ENCODE measurements around the gene RNF152.

- no peak for TF ChIP-seq ZNF664 (tag by site-specific recombination; IDR thresholded peaks at IDR 0.05)
- TF ChIP-seq ZNF530 (tag by site-specific recombination; IDR thresholded peaks at IDR 0.05; ENCODE audit: low read depth) = no peak
- TF ChIP-seq REST (tag by site-specific recombination; IDR thresholded peaks at IDR 0.05) = no peak
- no peak for TF ChIP-seq BCL11B (tag by site-specific recombination; IDR thresholded peaks at IDR 0.05; ENCODE audit: low read depth)
- TF ChIP-seq CTCF (tag by site-specific recombination; IDR thresholded peaks at IDR 0.05) = no peak
- no peak for TF ChIP-seq ZNF140 (tag by site-specific recombination; IDR thresholded peaks at IDR 0.05)
Observed at GRCh38 chr18:61833978-61834377, 58.8 kb downstream of the RNF152 start.

All from HEK293 (cell line).